Keratinocyte (primary cell): Measurements from ENCODE around the gene OTOP2.

Source experiments
- CTCF ChIP-seq, 3 experiments: IDR thresholded peaks in 1 of 3; conservative IDR thresholded peaks in 1 of 3; optimal IDR thresholded peaks in 1 of 3; 2 replicates in 2 of 3; 3 replicates in 1 of 3; pipeline versions ENCODE3 to v1.5.1; 2011; ENCODE audit warnings: low read length in 3 of 3, mild to moderate bottlenecking in 3 of 3, moderate library complexity in 2 of 3, control low read depth in 1 of 3, inconsistent platforms in 1 of 3; ENCODE audit not compliant: insufficient read depth in 2 of 3; ENCODE audit errors: extremely low read depth in 1 of 3
- EZH2 ChIP-seq: IDR thresholded peaks from one replicate; pipeline ENCODE4 v1.6.1; 2012; ENCODE audit warnings: inconsistent platforms, mild to moderate bottlenecking, low read length, moderate library complexity

- no peak for TF ChIP-seq EZH2
- no peak for TF ChIP-seq CTCF (optimal IDR thresholded peaks at IDR 0.05 in 1 of 3, IDR thresholded peaks at IDR 0.05 in 1 of 3, conservative IDR thresholded peaks at IDR 0.05 in 1 of 3; ENCODE audit: extremely low read depth in 1 of 3, insufficient read depth in 2 of 3, low read length in 3 of 3)
These were observed 47.2 kb downstream of the OTOP2 start for GRCh38 chr17:74971069-74971841.
